NB4 (cell line): ENCODE data around the gene VENTX.

Experiments used
- MYC ChIP-seq: IDR thresholded peaks from 2 replicates; pipeline ENCODE4 v1.6.1; 2011; ENCODE audit warnings: low read depth, low read length
- POLR2A ChIP-seq: IDR thresholded peaks from 2 replicates; pipeline ENCODE4 v1.6.1; 2011; ENCODE audit warnings: mild to moderate bottlenecking; ENCODE audit not compliant: insufficient read length; ENCODE audit errors: extremely low read depth
- TF ChIP-seq, protein P1 (sequence below): IDR thresholded peaks from one replicate; pipeline ENCODE4 v1.5.1; 2012; ENCODE audit warnings: low read depth, low read length

DNA sequence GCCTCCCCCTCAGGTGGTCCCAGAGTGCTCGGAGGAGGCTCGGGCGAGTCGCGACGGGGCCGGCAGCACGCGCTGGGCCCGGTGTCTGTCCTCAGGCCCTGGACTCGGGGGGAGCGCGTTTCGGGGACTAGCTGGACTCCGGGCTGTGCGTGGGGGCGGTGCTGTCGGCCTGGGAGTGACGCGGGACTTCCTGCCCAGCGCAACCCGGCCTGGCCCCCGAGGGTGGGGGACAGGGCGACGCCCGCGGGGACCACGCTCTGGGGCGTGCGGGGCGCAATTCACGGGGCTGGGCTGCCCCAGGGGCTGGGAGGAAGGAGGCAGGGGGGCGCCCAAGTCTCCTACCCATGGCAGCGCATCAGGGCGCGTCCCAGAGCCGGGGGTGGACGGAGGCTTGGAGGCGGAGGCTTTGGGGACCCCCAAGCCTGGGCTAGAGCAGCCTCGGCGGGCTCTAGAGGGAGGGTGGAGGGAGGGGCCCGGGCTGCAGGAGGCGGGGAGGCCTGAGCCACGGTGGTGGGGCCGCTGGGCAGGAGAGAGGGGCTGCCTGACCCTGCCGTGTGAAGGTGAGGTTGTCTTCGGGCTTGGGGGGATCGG lies 2.3 kb upstream of the VENTX start:
- TF ChIP-seq, protein P1, sequence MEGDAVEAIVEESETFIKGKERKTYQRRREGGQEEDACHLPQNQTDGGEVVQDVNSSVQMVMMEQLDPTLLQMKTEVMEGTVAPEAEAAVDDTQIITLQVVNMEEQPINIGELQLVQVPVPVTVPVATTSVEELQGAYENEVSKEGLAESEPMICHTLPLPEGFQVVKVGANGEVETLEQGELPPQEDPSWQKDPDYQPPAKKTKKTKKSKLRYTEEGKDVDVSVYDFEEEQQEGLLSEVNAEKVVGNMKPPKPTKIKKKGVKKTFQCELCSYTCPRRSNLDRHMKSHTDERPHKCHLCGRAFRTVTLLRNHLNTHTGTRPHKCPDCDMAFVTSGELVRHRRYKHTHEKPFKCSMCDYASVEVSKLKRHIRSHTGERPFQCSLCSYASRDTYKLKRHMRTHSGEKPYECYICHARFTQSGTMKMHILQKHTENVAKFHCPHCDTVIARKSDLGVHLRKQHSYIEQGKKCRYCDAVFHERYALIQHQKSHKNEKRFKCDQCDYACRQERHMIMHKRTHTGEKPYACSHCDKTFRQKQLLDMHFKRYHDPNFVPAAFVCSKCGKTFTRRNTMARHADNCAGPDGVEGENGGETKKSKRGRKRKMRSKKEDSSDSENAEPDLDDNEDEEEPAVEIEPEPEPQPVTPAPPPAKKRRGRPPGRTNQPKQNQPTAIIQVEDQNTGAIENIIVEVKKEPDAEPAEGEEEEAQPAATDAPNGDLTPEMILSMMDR: no peak
- peak; percentile 62 for TF ChIP-seq POLR2A
- peak; percentile 71 for TF ChIP-seq MYC
